Natural killer cell (primary cell): ENCODE measurements around the gene CAMKK2. TPM values are rescaled to one million over a fixed set of nuclear protein-coding genes. Genes with fewer than 3 reads are reported as not detected.

Experiments
- ATAC-seq, 3 donors: fragments of 150-1000 bp in 2 of 3; fragments of 200-7000 bp in 1 of 3; cut with Tn5 transposase; 1 replicate in 1 of 3; 2 replicates in 2 of 3; pipeline ENCODE4 v1.10.0; 2021; ENCODE audit warnings: mild to moderate bottlenecking in 2 of 3, moderate library complexity in 2 of 3
- DNase-seq, 2 donors: peaks; one replicate each; pipeline versions ENCODE4 v3.0.0 to v3.0.0-alpha.2; 2013 to 2021; ENCODE audit warnings: mixed read lengths in 1 of 2
- H3K27ac ChIP-seq: one replicate; pipeline ENCODE4 v1.5.1; 2013; ENCODE audit warnings: mild to moderate bottlenecking, low read length
- H3K27me3 ChIP-seq: one replicate; pipeline ENCODE4 v1.6.1; 2013; ENCODE audit warnings: low read length; ENCODE audit not compliant: control insufficient read depth, insufficient read depth
- H3K36me3 ChIP-seq: one replicate; pipeline ENCODE4 v1.6.1; 2013; ENCODE audit warnings: low read length; ENCODE audit not compliant: control insufficient read depth, insufficient read depth
- H3K4me1 ChIP-seq: one replicate; pipeline ENCODE4 v1.6.1; 2013; ENCODE audit warnings: low read length; ENCODE audit not compliant: control insufficient read depth, insufficient read depth
- H3K4me3 ChIP-seq: one replicate; pipeline ENCODE4 v1.5.1; 2013; ENCODE audit warnings: low read length
- H3K9me3 ChIP-seq: one replicate; pipeline ENCODE4 v1.6.1; 2013; ENCODE audit warnings: low read length; ENCODE audit not compliant: control insufficient read depth, insufficient read depth
- H3K27ac Mint-ChIP-seq, 2 donors: one replicate each; pipeline ENCODE4 v1.8.0; 2022; ENCODE audit warnings: mild to moderate bottlenecking in 2 of 2, mixed read lengths in 2 of 2, moderate library complexity in 1 of 2
- H3K27me3 Mint-ChIP-seq, 2 donors: one replicate each; pipeline ENCODE4 v1.8.0; 2022; ENCODE audit warnings: low read depth in 2 of 2, mixed read lengths in 2 of 2
- H3K36me3 Mint-ChIP-seq: one replicate; pipeline ENCODE4 v1.8.0; 2022; ENCODE audit warnings: mixed read lengths
- H3K4me1 Mint-ChIP-seq, 2 donors: one replicate each; pipeline ENCODE4 v1.8.0; 2022; ENCODE audit warnings: mixed read lengths in 2 of 2
- H3K4me3 Mint-ChIP-seq: one replicate; pipeline ENCODE4 v1.8.0; 2022; ENCODE audit warnings: mild to moderate bottlenecking, moderate library complexity, mixed read lengths
- H3K9me3 Mint-ChIP-seq, 2 donors: one replicate each; pipeline ENCODE4 v1.8.0; 2022; ENCODE audit warnings: mixed read lengths in 2 of 2
- CTCF ChIP-seq: fragments of 200-600 bp; IDR thresholded peaks from one replicate; pipeline ENCODE4 v1.8.0; 2022; ENCODE audit warnings: antibody characterized with exemption
- WGBS: methylation state at CpG from one replicate; pipeline ENCODE4 v1.1.7; 2013; ENCODE audit warnings: missing lambda C conversion rate; ENCODE audit not compliant: insufficient coverage; 5-methylcytosine and 5-hydroxymethylcytosine counted together
- intact Hi-C: fragments of 100-400 bp; cut with micrococcal nuclease; formaldehyde crosslinking; loops from one replicate; pipeline ENCODE4 v1.14.2; 2022
- total RNA-seq, 4 donors: library from RNA; stranded (reverse); fragments of 120-200 nt in 1 of 4; gene quantifications; one replicate each; pipeline versions ENCODE4 v1.2.3 to v1.2.4, GENCODE V29; 2013 to 2022

The CAMKK2 gene
- total RNA-seq, 3 donors from 2014 or later (not counting 1 experiment from before 2014, with no cell fraction given): 19.6 to 27.4 (median 20.9) TPM

GRCh38 chr12:121326996-121327674 is 30.6 kb upstream of the CAMKK2 start:
- Mint-ChIP-seq H3K36me3 (peaks cover 7% of the 10 kb centered on the region), H3K4me1 (no peaks in the 10 kb centered on the region), H3K27ac (peak overlapping the region in 1 of 2 donors; percentile 67), H3K4me3 (no peak overlapping the region), H3K27me3 (no peaks in the 10 kb centered on the region), H3K9me3 (no peaks in the 10 kb centered on the region)
- intact Hi-C loops: no loop called here
- Histone ChIP-seq H3K4me1 (no peaks in the 10 kb centered on the region), H3K4me3 (no peak overlapping the region), H3K27me3 (no peaks in the 10 kb centered on the region), H3K27ac (no peak overlapping the region), H3K36me3 (peaks cover 82% of the 10 kb centered on the region), H3K9me3 (no peaks in the 10 kb centered on the region)
- ATAC-seq: no peak
- DNase-seq: no peak
- WGBS: 77% methylated on average over 21 of the region's 21 CpGs
- TF ChIP-seq CTCF: no peak

GRCh38 chr12:121325922-121326396 is 29.4 kb upstream of the CAMKK2 start:
- H3K36me3 ChIP-seq: peaks cover 74% of the 10 kb centered on the region
- H3K27ac ChIP-seq: no peak overlapping the region
- Mint-ChIP-seq H3K4me3 (no peak overlapping the region), H3K4me1 (no peaks in the 10 kb centered on the region), H3K36me3 (peaks cover 7% of the 10 kb centered on the region), H3K27ac (peak overlapping the region in 1 of 2 donors; percentile 67), H3K9me3 (no peaks in the 10 kb centered on the region), H3K27me3 (no peaks in the 10 kb centered on the region)
- DNase-seq: no peak
- 60% methylated on average over 3 of the region's 5 CpGs for WGBS
- H3K9me3 ChIP-seq: no peaks in the 10 kb centered on the region
- H3K4me3 ChIP-seq: no peak overlapping the region
- H3K4me1 ChIP-seq: no peaks in the 10 kb centered on the region
- intact Hi-C loops: no loop called here
- no peak for TF ChIP-seq CTCF
- no peaks in the 10 kb centered on the region for H3K27me3 ChIP-seq
- no peak for ATAC-seq

- no peak for TF ChIP-seq CTCF
- no peaks in the 10 kb centered on the region for H3K9me3 ChIP-seq
Observed at GRCh38 chr12:121323908-121324307, 27.4 kb upstream of the CAMKK2 start.

GRCh38 chr12:121318121-121318520 is 21.6 kb upstream of the CAMKK2 start:
- intact Hi-C loops: no loop called here
- 95% methylated on average over 11 of the region's 11 CpGs for WGBS
- Mint-ChIP-seq H3K36me3 (peaks cover 6% of the 10 kb centered on the region), H3K4me1 (peaks cover 9 to 13% of the 10 kb centered on the region in 2 donors), H3K27ac (no peak overlapping the region), H3K9me3 (no peaks in the 10 kb centered on the region), H3K4me3 (no peak overlapping the region), H3K27me3 (no peaks in the 10 kb centered on the region)
- H3K4me3 ChIP-seq: no peak overlapping the region
- H3K27ac ChIP-seq: no peak overlapping the region
- DNase-seq: no peak
- H3K9me3 ChIP-seq: no peaks in the 10 kb centered on the region
- no peak for ATAC-seq
- TF ChIP-seq CTCF: no peak
- H3K36me3 ChIP-seq: peaks cover 42% of the 10 kb centered on the region
- no peaks in the 10 kb centered on the region for H3K27me3 ChIP-seq
- H3K4me1 ChIP-seq: no peaks in the 10 kb centered on the region

More at GRCh38 chr12:121323908-121324307, 27.4 kb upstream of the CAMKK2 start:
- Mint-ChIP-seq H3K27me3 (no peaks in the 10 kb centered on the region), H3K4me3 (no peak overlapping the region), H3K27ac (peak overlapping the region in 1 of 2 donors; percentile 1), H3K9me3 (no peaks in the 10 kb centered on the region), H3K4me1 (no peaks in the 10 kb centered on the region), H3K36me3 (peaks cover 7% of the 10 kb centered on the region)
- Histone ChIP-seq H3K4me1 (no peaks in the 10 kb centered on the region), H3K36me3 (peaks cover 72% of the 10 kb centered on the region), H3K4me3 (no peak overlapping the region), H3K27ac (no peak overlapping the region), H3K27me3 (no peaks in the 10 kb centered on the region)
- intact Hi-C loops: no loop called here
- no peak for DNase-seq
- 90% methylated on average over 2 of the region's 3 CpGs for WGBS
- no peak for ATAC-seq
